ENCODE results near the gene RNF166.

The RNF166 gene

DNA sequence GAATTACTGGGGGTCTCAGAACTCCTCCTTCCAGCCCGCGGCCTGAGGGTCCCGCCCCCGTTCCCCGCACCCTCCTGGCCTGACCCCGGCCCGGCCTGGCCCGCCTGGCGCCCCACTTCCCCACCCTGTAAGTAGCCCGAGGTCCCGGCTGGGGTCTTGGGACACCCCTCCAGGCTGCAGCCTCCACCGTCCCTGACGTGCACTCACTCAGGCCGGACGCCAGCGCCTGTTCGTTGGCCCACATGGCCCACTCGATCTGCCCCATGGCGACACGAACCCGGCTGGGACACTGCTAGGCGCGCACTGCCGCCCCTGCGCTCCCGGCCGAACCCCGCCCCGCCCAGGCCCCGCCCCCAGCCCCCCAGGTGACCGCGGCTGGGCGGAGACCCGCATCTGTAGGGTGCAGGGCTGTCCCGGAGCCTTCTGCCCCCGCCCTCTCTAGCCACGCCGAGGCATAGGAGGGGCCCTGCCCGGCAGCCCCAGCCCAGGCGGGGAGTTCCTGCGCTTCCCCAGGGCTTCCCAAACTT is 55.4 kb downstream of the RNF166 start, which contains the start of gene CYBA:
Gene CYBA (minus strand): TSS at position 305 of the 527 bp plus-strand sequence. CDS start 40 bp downstream, at position 265.
- peak; percentile 79 for DNase-seq

GRCh38 chr16:88649924-88650748 is 56.1 kb downstream of the RNF166 start:
- DNase-seq = peak; percentile 32

DNA sequence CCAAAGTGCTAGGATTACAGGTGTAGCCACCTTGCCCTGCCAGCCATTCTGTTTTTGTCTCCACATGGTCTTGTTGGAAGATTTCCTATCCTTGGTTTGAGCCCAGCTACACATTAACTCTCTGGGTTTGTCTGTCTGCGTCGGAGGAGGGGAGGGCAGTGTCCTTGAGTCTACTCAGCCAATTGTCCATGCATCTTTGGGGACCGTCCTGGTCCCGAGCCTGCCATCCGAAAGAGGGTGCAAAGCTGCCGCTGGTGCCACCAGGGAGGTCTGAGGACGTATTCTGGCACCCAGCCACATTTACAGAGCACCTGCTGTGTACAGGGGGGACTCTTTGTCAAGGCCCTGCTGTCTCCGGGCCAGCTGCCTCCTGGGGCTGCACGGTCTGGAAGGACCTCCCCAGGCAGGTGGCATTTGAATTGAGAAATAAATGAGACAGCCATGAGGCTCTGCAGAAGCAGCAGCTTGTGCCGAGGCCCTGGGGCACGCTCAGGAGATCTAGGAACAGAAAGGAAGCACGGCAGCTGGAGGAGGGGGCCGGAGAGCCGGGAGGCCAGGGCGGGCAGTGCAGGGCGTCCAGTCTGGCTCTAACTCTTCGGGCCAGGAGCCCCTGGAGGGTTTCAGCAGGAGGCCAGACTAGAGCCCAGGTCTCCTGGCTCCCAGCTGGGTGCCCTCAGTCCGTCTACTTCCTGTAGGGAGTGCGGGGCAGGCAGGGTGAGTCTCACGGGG is 56.8 kb downstream of the RNF166 start:
- DNase-seq = no peak

DNA sequence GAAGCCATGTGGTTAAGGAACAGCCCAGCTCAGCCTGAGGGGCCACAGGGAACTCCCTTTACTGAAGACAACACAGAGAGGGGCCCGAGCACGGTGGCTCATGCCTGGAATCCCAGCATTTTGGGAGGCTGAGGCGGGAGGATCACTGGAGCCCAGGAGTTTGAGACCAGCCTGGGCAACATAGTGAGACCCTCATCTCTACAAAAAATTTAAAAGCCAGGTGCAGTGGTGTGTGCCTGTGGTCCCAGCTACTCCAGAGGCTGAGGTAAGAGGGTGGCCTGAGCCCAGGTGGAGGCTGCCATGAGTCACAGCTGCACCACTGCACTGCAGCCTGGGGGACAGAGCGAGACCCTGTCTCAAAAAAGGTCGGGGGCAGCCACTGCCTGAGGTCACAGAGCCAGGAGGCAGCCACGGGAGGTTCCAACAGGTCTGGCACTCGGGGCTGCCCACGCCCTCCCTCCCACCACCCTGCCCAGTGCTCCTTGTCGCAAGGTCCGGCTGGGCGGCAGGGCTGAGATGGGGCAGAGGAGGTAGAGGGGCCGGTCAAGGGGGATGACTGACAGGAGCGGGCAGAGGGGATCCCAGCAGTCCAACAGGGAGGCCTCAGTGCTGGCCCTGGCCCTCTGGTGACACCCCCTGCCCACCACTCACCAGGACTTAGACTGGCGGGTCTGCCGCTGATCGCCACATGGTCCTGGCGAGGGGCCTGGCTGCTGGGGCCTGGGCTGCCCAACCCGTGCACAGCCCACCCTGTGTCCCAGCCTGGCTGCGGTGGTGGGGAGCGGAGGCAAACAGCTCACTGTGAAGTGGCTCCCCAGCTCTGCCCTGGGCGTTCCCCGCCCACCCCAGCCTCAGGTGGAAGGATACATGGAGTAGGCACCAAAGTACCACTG is 58.8 kb downstream of the RNF166 start:
- DNase-seq = no peak

Measured in activated naive CD4-positive, alpha-beta T cell treated with Interleukin-2 at 50 U/mL for 16 hours (primary cell).